Esophagus squamous epithelium (tissue), 5 donors: Measurements from ENCODE around the gene GNAT2. TPM values are rescaled to one million over a fixed set of nuclear protein-coding genes. Genes with fewer than 3 reads are reported as not detected.

ENCODE experiments used
- DNase-seq: peaks from one replicate; lab custom pipeline; 2025; lab: John Stamatoyannopoulos, UW
- H3K27ac ChIP-seq, 4 donors: fragments of 200-600 bp; sonication (generic); one replicate each; pipeline ENCODE4 v1.5.1; 2016 to 2019; ENCODE audit warnings: mild to moderate bottlenecking in 1 of 4
- H3K27me3 ChIP-seq, 4 donors: fragments of 200-600 bp; sonication (generic); 1 replicate in 3 of 4; 2 replicates in 1 of 4; pipeline versions ENCODE4 v1.5.1 to v1.6.0; 2017 to 2021; ENCODE audit warnings: antibody characterized with exemption in 1 of 4
- H3K36me3 ChIP-seq, 3 donors: fragments of 200-600 bp; sonication (generic); one replicate each; pipeline ENCODE4 v1.5.1; 2016 to 2019
- H3K4me1 ChIP-seq, 3 donors: fragments of 200-600 bp; sonication (generic); one replicate each; pipeline ENCODE4 v1.5.1; 2017 to 2019
- H3K4me3 ChIP-seq, 4 donors: fragments of 200-600 bp; sonication (generic); 1 replicate in 3 of 4; 2 replicates in 1 of 4; pipeline ENCODE4 v1.5.1; 2016 to 2019; ENCODE audit warnings: mild to moderate bottlenecking in 2 of 4, moderate library complexity in 1 of 4
- H3K9me3 ChIP-seq, 3 donors: fragments of 200-600 bp; sonication (generic); one replicate each; pipeline ENCODE4 v1.5.1; 2016 to 2019
- CTCF ChIP-seq, 6 experiments: fragments of 450-650 bp in 4 of 6; fragments of 200-600 bp in 2 of 6; sonication (generic) in 2 of 6; IDR thresholded peaks; one replicate each; pipeline ENCODE4 v1.5.1; 2016 to 2019; ENCODE audit warnings: antibody characterized with exemption in 6 of 6, mild to moderate bottlenecking in 4 of 6, moderate library complexity in 4 of 6
- POLR2A ChIP-seq, 4 donors: fragments of 450-650 bp; IDR thresholded peaks; one replicate each; pipeline ENCODE4 v1.6.1; 2017; ENCODE audit warnings: antibody characterized with exemption in 4 of 4, mild to moderate bottlenecking in 4 of 4, moderate library complexity in 3 of 4
- WGBS, 2 donors: methylation state at CpG; one replicate each; pipeline ENCODE4 v1.1.5; 2018; 5-methylcytosine and 5-hydroxymethylcytosine counted together
- intact Hi-C: fragments of 100-400 bp; cut with DNase I; formaldehyde crosslinking; loops from one replicate; pipeline ENCODE4 v1.15.0; 2022
- small RNA-seq, 4 donors: library from RNA; depleted of rRNA; stranded (forward); fragments of <200 nt; gene quantifications; one replicate each; pipeline ENCODE3, GENCODE V24; 2016
- total RNA-seq, 4 donors: library from RNA; depleted of rRNA; stranded (reverse); fragments of >200 nt; gene quantifications; one replicate each; pipeline ENCODE4 v1.1.0, GENCODE V29; 2016
- donor health status: DM: yes; HTN: yes; CAD: no.

GNAT2 gene
- total RNA-seq, 4 donors from 2014 or later: not detected

- H3K27ac ChIP-seq: no peak overlapping the region
- DNase-seq: no peak
- peaks cover 0 to 85% (median 19%) of the 10 kb centered on the region in 3 donors for H3K4me1 ChIP-seq
- H3K27me3 ChIP-seq: no peaks in the 10 kb centered on the region
- H3K4me3 ChIP-seq: no peak overlapping the region
- intact Hi-C loops: no loop called here
- H3K9me3 ChIP-seq: no peaks in the 10 kb centered on the region
- 86 to 89% methylated on average over 3 of the region's 3 CpGs for WGBS, 2 donors
- TF ChIP-seq POLR2A (IDR thresholded peaks at IDR 0.05) (no peak), CTCF (IDR thresholded peaks at IDR 0.05) (no peak)
- no peaks in the 10 kb centered on the region for H3K36me3 ChIP-seq
Measured at GRCh38 chr1:109565241-109565640, 54.2 kb downstream of the GNAT2 start.

- Histone ChIP-seq H3K4me1 (peaks cover 0 to 85% (median 16%) of the 10 kb centered on the region in 3 donors), H3K27ac (no peak overlapping the region)
- intact Hi-C loops: no loop called here
Measured at GRCh38 chr1:109564194-109564878, 55.1 kb downstream of the GNAT2 start.

GRCh38 chr1:109559995-109560394, 59.4 kb downstream of the GNAT2 start:
- Histone ChIP-seq H3K27ac (no peak overlapping the region), H3K36me3 (no peaks in the 10 kb centered on the region), H3K27me3 (no peaks in the 10 kb centered on the region), H3K9me3 (no peaks in the 10 kb centered on the region), H3K4me3 (no peak overlapping the region), H3K4me1 (peaks cover 4 to 76% (median 17%) of the 10 kb centered on the region in 3 donors)
- intact Hi-C loops: no loop called here
- no peak for DNase-seq
- TF ChIP-seq POLR2A (IDR thresholded peaks at IDR 0.05) (no peak), CTCF (IDR thresholded peaks at IDR 0.05) (no peak)

More at GRCh38 chr1:109564194-109564878, 55.1 kb downstream of the GNAT2 start:
- Histone ChIP-seq H3K36me3 (no peaks in the 10 kb centered on the region), H3K4me3 (no peak overlapping the region), H3K27me3 (no peaks in the 10 kb centered on the region), H3K9me3 (no peaks in the 10 kb centered on the region)
- DNase-seq: no peak
- no peak for TF ChIP-seq CTCF (IDR thresholded peaks at IDR 0.05)
- no peak for TF ChIP-seq POLR2A (IDR thresholded peaks at IDR 0.05)
- 78 to 81% methylated on average over 5 to 7 of the region's 7 CpGs for WGBS, 2 donors

GRCh38 chr1:109557520-109557919, 61.9 kb downstream of the GNAT2 start:
- TF ChIP-seq CTCF (IDR thresholded peaks at IDR 0.05): no peak
- TF ChIP-seq POLR2A (IDR thresholded peaks at IDR 0.05): no peak
- 97 to 99% methylated on average over 5 of the region's 5 CpGs for WGBS, 2 donors
- no peak overlapping the region for H3K4me3 ChIP-seq
- H3K27me3 ChIP-seq: no peaks in the 10 kb centered on the region
- H3K9me3 ChIP-seq: no peaks in the 10 kb centered on the region
- no peak overlapping the region for H3K27ac ChIP-seq
- H3K36me3 ChIP-seq: no peaks in the 10 kb centered on the region
- peaks cover 4 to 60% (median 11%) of the 10 kb centered on the region in 3 donors for H3K4me1 ChIP-seq
- intact Hi-C loops: no loop called here
- DNase-seq: no peak

GRCh38 chr1:109556563-109556962, 62.9 kb downstream of the GNAT2 start:
- Histone ChIP-seq H3K4me3 (no peak overlapping the region), H3K27ac (no peak overlapping the region), H3K9me3 (no peaks in the 10 kb centered on the region), H3K4me1 (peaks cover 4 to 55% (median 11%) of the 10 kb centered on the region in 3 donors), H3K36me3 (no peaks in the 10 kb centered on the region), H3K27me3 (no peaks in the 10 kb centered on the region)
- intact Hi-C loops: no loop called here
- no peak for TF ChIP-seq CTCF (IDR thresholded peaks at IDR 0.05)
- TF ChIP-seq POLR2A (IDR thresholded peaks at IDR 0.05): no peak
- WGBS, 2 donors: 92 to 93% methylated on average over 2 of the region's 2 CpGs
- DNase-seq: no peak

Small RNAs within 50 kb of the gene (small RNA-seq; reads per million reads assigned to genes)
- 0 reads per million in 4 donors for gene RNU6V

Other genes with a start within 250 kb of the GNAT2 start
- gene SORT1, start 221.7 kb downstream of the GNAT2 start, total RNA-seq: 10 to 100 TPM; 37.0 to 69.6 (median 44.7) TPM
- gene PSMA5, start 193.2 kb downstream of the GNAT2 start, total RNA-seq: 10 to 100 TPM; 31.5 to 57.7 (median 46.8) TPM
- under 1 TPM in 3 of 4 donors, not detected in 1; 0.15 to 0.79 (median 0.19) TPM for gene SYPL2, start 153.1 kb downstream of the GNAT2 start, total RNA-seq
- 1 to 10 TPM; 2.1 to 5.9 (median 3.8) TPM for gene ATXN7L2, start 135.7 kb downstream of the GNAT2 start, total RNA-seq
- 10 to 100 TPM in 1 of 4 donors, 1 to 10 TPM in 3; 3.1 to 12.7 (median 7.3) TPM for gene CYB561D1, start 125.5 kb downstream of the GNAT2 start, total RNA-seq
- 1 to 10 TPM in 2 of 4 donors, under 1 TPM in 2; 0.45 to 2.7 (median 1.8) TPM for gene AMIGO1, start 109.9 kb downstream of the GNAT2 start, total RNA-seq
- not detected for gene GPR61, start 79.7 kb downstream of the GNAT2 start, total RNA-seq
- 10 to 100 TPM in 3 of 4 donors, 1 to 10 TPM in 1; 8.2 to 15.1 (median 11.6) TPM for gene GNAI3, start 71.0 kb downstream of the GNAT2 start, total RNA-seq
- 10 to 100 TPM; 18.5 to 51.5 (median 24.4) TPM for gene AMPD2, start 221 bp upstream of the GNAT2 start, total RNA-seq
- 10 to 100 TPM; 13.5 to 53.5 (median 29.4) TPM for gene GSTM4, start 36.5 kb upstream of the GNAT2 start, total RNA-seq
- gene GSTM2, start 48.4 kb upstream of the GNAT2 start, total RNA-seq: 10 to 100 TPM; 17.8 to 87.9 (median 46.2) TPM
- gene GSTM1, start 68.2 kb upstream of the GNAT2 start, total RNA-seq: 100 to 1,000 TPM in 1 of 4 donors, under 1 TPM in 1, not detected in 2; 0.83 to 299 TPM
- 1 to 10 TPM in 2 of 4 donors, not detected in 2; 2.2 to 4.6 TPM for gene GSTM5, start 92.6 kb upstream of the GNAT2 start, total RNA-seq
- 100 to 1,000 TPM in 2 of 4 donors, 10 to 100 TPM in 2; 86.2 to 273 (median 150) TPM for gene GSTM3, start 121.4 kb upstream of the GNAT2 start, total RNA-seq
- gene EPS8L3, start 144.3 kb upstream of the GNAT2 start, total RNA-seq: under 1 TPM in 1 of 4 donors, not detected in 3; 0.19 TPM